ENCODE results near the gene ZNF837. TPM values are rescaled to one million over a fixed set of nuclear protein-coding genes. Genes with fewer than 3 reads are reported as not detected.

Gene ZNF837
- total and polyA plus RNA-seq, 8 donors: 1.8 to 8.5 (median 2.3) TPM; not detected in 1

GRCh38 chr19:58326501-58326913 lies 54.3 kb downstream of the ZNF837 start:
- Histone ChIP-seq H3K36me3 (peaks cover 0 to 16% (median 12%) of the 10 kb centered on the region in 4 donors), H3K27me3 (no peaks in the 10 kb centered on the region), H3K4me3 (peak overlapping the region; percentile 57 to 79 (median 67)), H3K9me3 (no peaks in the 10 kb centered on the region), H3K4me1 (peaks cover 14 to 39% (median 32%) of the 10 kb centered on the region in 4 donors), H3K27ac (peak overlapping the region; percentile 80 to 93 (median 90))
- intact Hi-C loops (cut with DNase I; ENCODE audit: low total_unique reads): no loop called here
- 1 to 4% (median 3%) methylated on average over 9 of the region's 9 CpGs for WGBS, 5 donors
- no peak for TF ChIP-seq EP300 (IDR thresholded peaks at IDR 0.05)
- TF ChIP-seq CTCF (IDR thresholded peaks at IDR 0.05): no peak
- peak in 1 of 4 donors; percentile 58 for TF ChIP-seq POLR2A (IDR thresholded peaks at IDR 0.05)
- TF ChIP-seq POLR2AphosphoS5 (IDR thresholded peaks at IDR 0.05): no peak
- DNase-seq: no peak

- H3K4me3 ChIP-seq: peak overlapping the region; percentile 57 to 79 (median 67)
- H3K36me3 ChIP-seq: peaks cover 0 to 16% (median 13%) of the 10 kb centered on the region in 4 donors
- H3K27ac ChIP-seq: peak overlapping the region in 1 of 5 donors; percentile 32
- no peak for TF ChIP-seq POLR2A (IDR thresholded peaks at IDR 0.05)
- no peak for TF ChIP-seq POLR2AphosphoS5 (IDR thresholded peaks at IDR 0.05)
- no peak for TF ChIP-seq EP300 (IDR thresholded peaks at IDR 0.05)
- no peak for TF ChIP-seq CTCF (IDR thresholded peaks at IDR 0.05)
- H3K4me1 ChIP-seq: peaks cover 14 to 35% (median 30%) of the 10 kb centered on the region in 4 donors
- no peaks in the 10 kb centered on the region for H3K27me3 ChIP-seq
- 55 to 65% (median 62%) methylated on average over 6 of the region's 6 CpGs for WGBS, 5 donors
- intact Hi-C loops (cut with DNase I; ENCODE audit: low total_unique reads): no loop called here
- peak in 1 of 2 donors; percentile 36 for DNase-seq
- H3K9me3 ChIP-seq: no peaks in the 10 kb centered on the region
Observed at GRCh38 chr19:58325311-58326022, 55.4 kb downstream of the ZNF837 start.

- Histone ChIP-seq H3K27ac (no peak overlapping the region), H3K4me3 (no peak overlapping the region), H3K36me3 (peaks cover 11 to 50% (median 47%) of the 10 kb centered on the region in 4 donors), H3K4me1 (no peaks in the 10 kb centered on the region), H3K27me3 (no peaks in the 10 kb centered on the region), H3K9me3 (no peaks in the 10 kb centered on the region)
- TF ChIP-seq POLR2A (IDR thresholded peaks at IDR 0.05): no peak
- no peak for TF ChIP-seq EP300 (IDR thresholded peaks at IDR 0.05)
- TF ChIP-seq POLR2AphosphoS5 (IDR thresholded peaks at IDR 0.05): no peak
- TF ChIP-seq CTCF (IDR thresholded peaks at IDR 0.05): no peak
- intact Hi-C loops (cut with DNase I; ENCODE audit: low total_unique reads): no loop called here
- DNase-seq: no peak
- WGBS, 5 donors: 92 to 99% (median 95%) methylated on average over 10 of the region's 10 CpGs
Observed at GRCh38 chr19:58319241-58319640, 61.6 kb downstream of the ZNF837 start.

GRCh38 chr19:58318297-58318696 lies 62.5 kb downstream of the ZNF837 start:
- Histone ChIP-seq H3K4me3 (no peak overlapping the region), H3K27ac (no peak overlapping the region), H3K4me1 (no peaks in the 10 kb centered on the region), H3K27me3 (no peaks in the 10 kb centered on the region), H3K36me3 (peaks cover 16 to 60% (median 57%) of the 10 kb centered on the region in 4 donors), H3K9me3 (no peaks in the 10 kb centered on the region)
- 72 to 100% (median 83%) methylated on average over 1 to 4 of the region's 4 CpGs for WGBS, 5 donors
- no peak for DNase-seq
- TF ChIP-seq EP300 (IDR thresholded peaks at IDR 0.05): no peak
- TF ChIP-seq CTCF (IDR thresholded peaks at IDR 0.05): no peak
- no peak for TF ChIP-seq POLR2AphosphoS5 (IDR thresholded peaks at IDR 0.05)
- no peak for TF ChIP-seq POLR2A (IDR thresholded peaks at IDR 0.05)
- intact Hi-C loops (cut with DNase I; ENCODE audit: low total_unique reads): no loop called here

Small RNAs within 50 kb of the gene (small RNA-seq; reads per million reads assigned to genes)
- gene MIR4754 (0 reads per million in 4 donors), gene MIR6806 (0.07 to 0.49 (median 0.23) reads per million in 4 donors), gene RNA5SP473 (0 to 0.20 (median 0.04) reads per million in 4 donors)

Other genes with a start within 250 kb of the ZNF837 start
- gene ZNF329, start 230.2 kb downstream of the ZNF837 start, total RNA-seq: 10 to 100 TPM in 1 of 5 donors, 1 to 10 TPM in 3, under 1 TPM in 1; 0.58 to 18.2 (median 4.9) TPM
- 1 to 10 TPM; 3.3 to 3.9 (median 3.4) TPM for gene ZNF329, start 230.2 kb downstream of the ZNF837 start, polyA plus RNA-seq
- 10 to 100 TPM in 4 of 5 donors, 1 to 10 TPM in 1; 6.2 to 46.9 (median 28.6) TPM for gene ZNF274, start 198.0 kb downstream of the ZNF837 start, total RNA-seq
- gene ZNF274, start 198.0 kb downstream of the ZNF837 start, polyA plus RNA-seq: 10 to 100 TPM in 2 of 3 donors, 1 to 10 TPM in 1; 5.9 to 16.1 (median 12.2) TPM
- gene ZNF544, start 152.1 kb downstream of the ZNF837 start, total RNA-seq: 10 to 100 TPM in 4 of 5 donors, 1 to 10 TPM in 1; 9.6 to 60.7 (median 34.8) TPM
- 10 to 100 TPM in 2 of 3 donors, 1 to 10 TPM in 1; 9.5 to 17.7 (median 17.0) TPM for gene ZNF544, start 152.1 kb downstream of the ZNF837 start, polyA plus RNA-seq
- 1 to 10 TPM; 1.4 to 9.0 (median 4.9) TPM for gene ZNF8, start 102.1 kb downstream of the ZNF837 start, total RNA-seq
- gene ZNF8, start 102.1 kb downstream of the ZNF837 start, polyA plus RNA-seq: 1 to 10 TPM in 1 of 3 donors, under 1 TPM in 2; 0.81 to 1.1 (median 0.95) TPM
- gene ERVK3-1, start 75.7 kb downstream of the ZNF837 start, total RNA-seq: 10 to 100 TPM; 25.2 to 93.6 (median 48.4) TPM
- 10 to 100 TPM; 25.0 to 45.1 (median 35.1) TPM for gene ERVK3-1, start 75.7 kb downstream of the ZNF837 start, polyA plus RNA-seq
- gene ZSCAN22, start 54.0 kb downstream of the ZNF837 start, total RNA-seq: 1 to 10 TPM in 3 of 5 donors, under 1 TPM in 1, not detected in 1; 0.45 to 5.2 (median 1.6) TPM
- 1 to 10 TPM in 1 of 3 donors, under 1 TPM in 2; 0.75 to 1.4 (median 0.83) TPM for gene ZSCAN22, start 54.0 kb downstream of the ZNF837 start, polyA plus RNA-seq
- gene A1BG, start 27.5 kb downstream of the ZNF837 start, total RNA-seq: 10 to 100 TPM in 1 of 5 donors, 1 to 10 TPM in 2, not detected in 2; 1.1 to 30.9 (median 1.7) TPM
- 10 to 100 TPM; 19.7 to 61.7 (median 33.8) TPM for gene A1BG, start 27.5 kb downstream of the ZNF837 start, polyA plus RNA-seq
- 10 to 100 TPM in 1 of 5 donors, 1 to 10 TPM in 2, under 1 TPM in 1, not detected in 1; 0.14 to 12.3 (median 3.2) TPM for gene ZNF497, start 18.3 kb downstream of the ZNF837 start, total RNA-seq
- gene ZNF497, start 18.3 kb downstream of the ZNF837 start, polyA plus RNA-seq: 1 to 10 TPM in 1 of 3 donors, under 1 TPM in 2; 0.12 to 1.0 (median 0.46) TPM
- 1,000 to 10,000 TPM in 3 of 5 donors, 100 to 1,000 TPM in 2; 801 to 1,605 (median 1,501) TPM for gene RPS5, start 6.2 kb upstream of the ZNF837 start, total RNA-seq
- gene RPS5, start 6.2 kb upstream of the ZNF837 start, polyA plus RNA-seq: 1,000 to 10,000 TPM; 1,495 to 2,322 (median 1,503) TPM
- gene RNF225, start 14.6 kb upstream of the ZNF837 start, total RNA-seq: not detected
- under 1 TPM in 1 of 3 donors, not detected in 2; 0.13 TPM for gene RNF225, start 14.6 kb upstream of the ZNF837 start, polyA plus RNA-seq
- gene ZNF584, start 27.6 kb upstream of the ZNF837 start, total RNA-seq: 100 to 1,000 TPM in 1 of 5 donors, 10 to 100 TPM in 2, 1 to 10 TPM in 1, not detected in 1; 5.4 to 114 (median 17.2) TPM
- 10 to 100 TPM in 1 of 3 donors, 1 to 10 TPM in 2; 5.6 to 10.8 (median 6.8) TPM for gene ZNF584, start 27.6 kb upstream of the ZNF837 start, polyA plus RNA-seq
- gene ZNF132, start 59.1 kb upstream of the ZNF837 start, total RNA-seq: 1 to 10 TPM; 3.0 to 8.9 (median 6.4) TPM
- 1 to 10 TPM in 2 of 3 donors, under 1 TPM in 1; 0.68 to 1.2 (median 1.1) TPM for gene ZNF132, start 59.1 kb upstream of the ZNF837 start, polyA plus RNA-seq
- gene ZNF324B, start 70.6 kb upstream of the ZNF837 start, total RNA-seq: 10 to 100 TPM in 1 of 5 donors, 1 to 10 TPM in 2, under 1 TPM in 1, not detected in 1; 0.58 to 12.6 (median 6.5) TPM
- gene ZNF324B, start 70.6 kb upstream of the ZNF837 start, polyA plus RNA-seq: 1 to 10 TPM; 1.6 to 2.3 (median 1.7) TPM
- gene ZNF324, start 86.0 kb upstream of the ZNF837 start, total RNA-seq: 10 to 100 TPM in 1 of 5 donors, 1 to 10 TPM in 4; 5.8 to 11.9 (median 8.5) TPM
- 1 to 10 TPM; 1.7 to 3.0 (median 2.3) TPM for gene ZNF324, start 86.0 kb upstream of the ZNF837 start, polyA plus RNA-seq
- gene ZNF446, start 95.3 kb upstream of the ZNF837 start, total RNA-seq: 10 to 100 TPM in 1 of 5 donors, 1 to 10 TPM in 4; 4.6 to 26.1 (median 5.3) TPM
- gene ZNF446, start 95.3 kb upstream of the ZNF837 start, polyA plus RNA-seq: 10 to 100 TPM in 1 of 3 donors, 1 to 10 TPM in 2; 7.1 to 13.0 (median 9.2) TPM
- 1 to 10 TPM in 3 of 5 donors, under 1 TPM in 1, not detected in 1; 0.87 to 3.3 (median 1.3) TPM for gene SLC27A5, start 131.0 kb upstream of the ZNF837 start, total RNA-seq
- 10 to 100 TPM in 2 of 3 donors, 1 to 10 TPM in 1; 8.4 to 18.4 (median 16.0) TPM for gene SLC27A5, start 131.0 kb upstream of the ZNF837 start, polyA plus RNA-seq
- 10 to 100 TPM in 3 of 5 donors, 1 to 10 TPM in 1, not detected in 1; 2.4 to 49.0 (median 20.1) TPM for gene ZBTB45, start 138.8 kb upstream of the ZNF837 start, total RNA-seq
- gene ZBTB45, start 138.8 kb upstream of the ZNF837 start, polyA plus RNA-seq: 1 to 10 TPM; 5.6 to 8.2 (median 6.6) TPM
- gene TRIM28, start 163.0 kb upstream of the ZNF837 start, total RNA-seq: 100 to 1,000 TPM in 4 of 5 donors, 10 to 100 TPM in 1; 95.5 to 923 (median 243) TPM
- 100 to 1,000 TPM; 143 to 200 (median 171) TPM for gene TRIM28, start 163.0 kb upstream of the ZNF837 start, polyA plus RNA-seq
- gene CHMP2A, start 174.1 kb upstream of the ZNF837 start, total RNA-seq: 100 to 1,000 TPM in 2 of 5 donors, 10 to 100 TPM in 3; 55.8 to 260 (median 89.0) TPM
- 100 to 1,000 TPM; 195 to 338 (median 235) TPM for gene CHMP2A, start 174.1 kb upstream of the ZNF837 start, polyA plus RNA-seq
- 10 to 100 TPM in 3 of 5 donors, 1 to 10 TPM in 1, not detected in 1; 9.8 to 35.3 (median 27.1) TPM for gene UBE2M, start 177.6 kb upstream of the ZNF837 start, total RNA-seq
- 10 to 100 TPM; 35.5 to 51.5 (median 41.9) TPM for gene UBE2M, start 177.6 kb upstream of the ZNF837 start, polyA plus RNA-seq
- 10 to 100 TPM; 14.0 to 84.9 (median 68.3) TPM for gene MZF1, start 192.3 kb upstream of the ZNF837 start, total RNA-seq
- gene MZF1, start 192.3 kb upstream of the ZNF837 start, polyA plus RNA-seq: 10 to 100 TPM; 16.1 to 33.2 (median 16.5) TPM

All from stomach (tissue), 9 donors.